H9 (cell line): ENCODE results near the gene KLF2. TPM values are rescaled to one million over a fixed set of nuclear protein-coding genes. Genes with fewer than 3 reads are reported as not detected.

Source experiments
- DNase-seq: peaks from one replicate; pipeline ENCODE4 v3.0.0-alpha.2; 2017
- H2AFZ ChIP-seq: one replicate; pipeline ENCODE4 v1.6.1; 2013; ENCODE audit warnings: mild to moderate bottlenecking, low read length, control low read depth, moderate library complexity
- H2AK5ac ChIP-seq: 2 replicates; pipeline ENCODE4 v1.6.1; 2013; ENCODE audit warnings: low read length, control low read depth, mixed read lengths; ENCODE audit not compliant: insufficient read length
- H2BK120ac ChIP-seq: one replicate; pipeline ENCODE4 v1.6.1; 2013; ENCODE audit warnings: low read depth, mild to moderate bottlenecking, low read length, control low read depth, inconsistent platforms; ENCODE audit not compliant: poor library complexity, severe bottlenecking
- H2BK12ac ChIP-seq: 2 replicates; pipeline ENCODE4 v1.6.1; 2013; ENCODE audit warnings: low read length, control low read depth, mixed read lengths, low read depth; ENCODE audit not compliant: insufficient read length
- H2BK15ac ChIP-seq: 2 replicates; pipeline ENCODE4 v1.6.1; 2013; ENCODE audit warnings: low read depth, low read length, control low read depth
- H2BK20ac ChIP-seq: one replicate; pipeline ENCODE4 v1.6.1; 2013; ENCODE audit warnings: low read depth, mild to moderate bottlenecking, low read length, control low read depth, inconsistent platforms; ENCODE audit not compliant: poor library complexity, severe bottlenecking
- H2BK5ac ChIP-seq: 2 replicates; pipeline ENCODE4 v1.6.1; 2013; ENCODE audit warnings: low read length, control low read depth, mixed read lengths; ENCODE audit not compliant: insufficient read length
- H3K14ac ChIP-seq: 2 replicates; pipeline ENCODE4 v1.6.1; 2013; ENCODE audit warnings: low read length, control low read depth; ENCODE audit not compliant: insufficient read depth
- H3K18ac ChIP-seq: 2 replicates; pipeline ENCODE4 v1.6.1; 2013; ENCODE audit warnings: low read depth, mild to moderate bottlenecking, mixed read lengths, low read length, control low read depth; ENCODE audit not compliant: insufficient read length
- H3K23ac ChIP-seq: 2 replicates; pipeline ENCODE4 v1.6.1; 2013; ENCODE audit warnings: low read length, control low read depth, mixed read lengths, low read depth; ENCODE audit not compliant: insufficient read length
- H3K23me2 ChIP-seq: 2 replicates; pipeline ENCODE4 v1.6.1; 2013; ENCODE audit warnings: low read depth, mild to moderate bottlenecking, mixed read lengths, low read length, control low read depth; ENCODE audit not compliant: insufficient read length, poor library complexity, severe bottlenecking
- H3K27ac ChIP-seq: 2 replicates; pipeline ENCODE4 v1.5.1; 2013; ENCODE audit warnings: low read length, control low read depth, mixed read lengths, low read depth; ENCODE audit not compliant: insufficient read length
- H3K27me3 ChIP-seq: 2 replicates; pipeline ENCODE4 v1.6.1; 2013; ENCODE audit warnings: low read length, control low read depth, inconsistent platforms; ENCODE audit not compliant: insufficient read depth
- H3K4ac ChIP-seq: 2 replicates; pipeline ENCODE4 v1.6.1; 2013; ENCODE audit warnings: low read depth, mild to moderate bottlenecking, control low read depth, inconsistent platforms, low read length, moderate library complexity
- H3K4me1 ChIP-seq: 2 replicates; pipeline ENCODE4 v1.6.1; 2013; ENCODE audit warnings: low read length, control low read depth, inconsistent platforms; ENCODE audit not compliant: insufficient read depth
- H3K4me2 ChIP-seq: 2 replicates; pipeline ENCODE4 v1.6.1; 2013; ENCODE audit warnings: low read length, control low read depth, mixed read lengths; ENCODE audit not compliant: insufficient read length, insufficient read depth
- H3K56ac ChIP-seq: 2 replicates; pipeline ENCODE4 v1.6.1; 2013; ENCODE audit warnings: low read depth, mild to moderate bottlenecking, mixed read lengths, low read length, control low read depth; ENCODE audit not compliant: insufficient read length
- H3K79me1 ChIP-seq: 2 replicates; pipeline ENCODE4 v1.6.1; 2013; ENCODE audit warnings: low read depth, mild to moderate bottlenecking, moderate library complexity, low read length, control low read depth, inconsistent platforms; ENCODE audit not compliant: insufficient read depth, poor library complexity, severe bottlenecking
- H3K79me2 ChIP-seq: 2 replicates; pipeline ENCODE4 v1.6.1; 2013; ENCODE audit warnings: low read length, control low read depth, inconsistent platforms; ENCODE audit not compliant: insufficient read depth
- H3K9ac ChIP-seq: 2 replicates; pipeline ENCODE4 v1.6.1; 2013; ENCODE audit warnings: low read length, control low read depth, mixed read lengths; ENCODE audit not compliant: insufficient read length; ENCODE audit errors: extremely low read depth
- H3K9me3 ChIP-seq: one replicate; pipeline ENCODE4 v1.6.1; 2013; ENCODE audit warnings: low read depth, low read length, inconsistent platforms; ENCODE audit not compliant: control insufficient read depth
- H3T11ph ChIP-seq: one replicate; pipeline ENCODE4 v1.6.1; 2013; ENCODE audit warnings: mild to moderate bottlenecking, low read length, control low read depth, inconsistent platforms
- H4K20me1 ChIP-seq: one replicate; pipeline ENCODE4 v1.6.1; 2013; ENCODE audit not compliant: control insufficient read depth, insufficient read length, insufficient read depth
- H4K5ac ChIP-seq: 2 replicates; pipeline ENCODE4 v1.6.1; 2013; ENCODE audit warnings: low read depth, mild to moderate bottlenecking, mixed read lengths, low read length, control low read depth; ENCODE audit not compliant: insufficient read length
- H4K8ac ChIP-seq: replicated peaks from 2 replicates; pipeline ENCODE4 v1.6.1; 2013; ENCODE audit warnings: low read length, control low read depth, mixed read lengths, low read depth; ENCODE audit not compliant: insufficient read length
- H4K91ac ChIP-seq: 2 replicates; pipeline ENCODE4 v1.6.1; 2013; ENCODE audit warnings: low read depth, mild to moderate bottlenecking, moderate library complexity, mixed read lengths, low read length, control low read depth; ENCODE audit not compliant: insufficient read length
- H3K27ac Mint-ChIP-seq, 3 experiments: 2 replicates in 2 of 3; 3 replicates in 1 of 3; pipeline ENCODE4 v1.8.0; 2020 to 2021; ENCODE audit warnings: mixed read lengths in 3 of 3, mild to moderate bottlenecking in 1 of 3, moderate library complexity in 1 of 3
- H3K27me3 Mint-ChIP-seq: 2 replicates; pipeline ENCODE4 v1.8.0; 2021; ENCODE audit warnings: low read depth, mild to moderate bottlenecking, moderate library complexity, mixed read lengths
- H3K36me3 Mint-ChIP-seq, 3 experiments: 2 replicates in 2 of 3; 3 replicates in 1 of 3; pipeline ENCODE4 v1.8.0; 2020 to 2021; ENCODE audit warnings: low read depth in 3 of 3, mixed read lengths in 3 of 3; ENCODE audit not compliant: insufficient read depth in 1 of 3
- H3K4me1 Mint-ChIP-seq, 2 experiments: 2 replicates each; pipeline ENCODE4 v1.8.0; 2020; ENCODE audit warnings: mixed read lengths in 2 of 2
- H3K4me3 Mint-ChIP-seq, 2 experiments: 2 replicates in 1 of 2; 3 replicates in 1 of 2; pipeline ENCODE4 v1.8.0; 2020 to 2021; ENCODE audit warnings: mild to moderate bottlenecking in 2 of 2, mixed read lengths in 2 of 2, moderate library complexity in 1 of 2
- H3K9me3 Mint-ChIP-seq, 2 experiments: 2 replicates in 1 of 2; 3 replicates in 1 of 2; pipeline ENCODE4 v1.8.0; 2020; ENCODE audit warnings: mild to moderate bottlenecking in 2 of 2, mixed read lengths in 2 of 2, moderate library complexity in 1 of 2
- whole genome bisulfite sequencing: extraction: QIAGEN DNeasy Blood & Tissue Kit; methylation state at CpG from one replicate; pipeline ENCODE4 v1.1.7; 2013; ENCODE audit warnings: missing lambda C conversion rate, low lambda C conversion rate, mixed read lengths; ENCODE audit not compliant: insufficient read length; ENCODE audit errors: extremely low coverage; 5-methylcytosine and 5-hydroxymethylcytosine counted together
- total RNA-seq: library from RNA; stranded (reverse); gene quantifications from 2 replicates; pipeline ENCODE4 v1.2.1, GENCODE V29; 2021
- TF ChIP-seq, protein P1 (sequence below): fragments of 200-600 bp; sonication (generic); conservative IDR thresholded peaks from 3 replicates; pipeline ENCODE4 v1.8.0; 2021; ENCODE audit warnings: antibody characterized with exemption, mild to moderate bottlenecking

Gene KLF2
- total RNA-seq, 1 experiment from 2014 or later = 0.33 TPM

DNA sequence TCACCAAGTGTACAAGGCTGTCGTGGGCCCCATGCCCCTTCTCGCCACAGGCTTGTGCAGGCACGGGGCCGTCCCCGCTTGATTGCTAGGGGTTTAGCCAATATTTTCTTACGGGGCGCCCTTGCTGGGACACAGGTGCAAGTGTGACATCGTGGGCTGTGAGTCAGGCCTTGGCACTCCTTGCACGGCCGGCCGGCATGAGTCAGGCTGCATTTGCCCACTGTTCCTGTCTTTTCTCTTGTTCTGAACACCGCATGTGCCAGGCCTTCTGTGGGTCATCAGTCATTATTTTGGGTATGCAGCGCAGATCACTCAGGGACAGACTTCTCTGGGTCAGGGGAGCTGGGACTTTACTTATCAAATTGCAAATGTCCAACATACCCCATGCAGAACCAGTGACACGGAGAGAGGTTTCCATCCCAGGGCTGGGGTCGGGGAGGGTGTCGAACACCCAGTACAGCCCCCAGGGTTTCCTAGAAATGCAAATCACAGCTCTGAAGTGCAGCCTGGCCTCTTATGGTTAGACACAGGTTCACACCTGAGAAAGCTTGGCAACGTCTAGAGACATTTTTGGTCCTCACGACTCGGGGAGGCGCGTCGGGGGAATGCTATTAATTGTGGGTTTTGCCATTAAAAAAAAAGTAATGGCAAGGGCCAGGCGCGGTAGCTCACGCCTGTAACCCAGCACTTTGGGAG is 22.5 kb upstream of the KLF2 start:
- DNase-seq = no peak
- no peak overlapping the region for H4K5ac ChIP-seq
- no peak overlapping the region for H2AFZ ChIP-seq
- no peaks in the 10 kb centered on the region for H3K27me3 ChIP-seq
- WGBS = no CpG with 5 or more reads among the region's 25 CpGs
- no peak overlapping the region; the same call in 1 of the 2 replicates for H3K14ac ChIP-seq
- H3K79me1 ChIP-seq = no peaks in the 10 kb centered on the region
- no peaks in the 10 kb centered on the region for H3K9me3 ChIP-seq
- no peak overlapping the region for H2BK15ac ChIP-seq
- no peak overlapping the region for H4K91ac ChIP-seq
- H2BK5ac ChIP-seq = no peak overlapping the region
- no peak overlapping the region for H3K56ac ChIP-seq
- H3K18ac ChIP-seq = no peak overlapping the region
- TF ChIP-seq, protein P1, sequence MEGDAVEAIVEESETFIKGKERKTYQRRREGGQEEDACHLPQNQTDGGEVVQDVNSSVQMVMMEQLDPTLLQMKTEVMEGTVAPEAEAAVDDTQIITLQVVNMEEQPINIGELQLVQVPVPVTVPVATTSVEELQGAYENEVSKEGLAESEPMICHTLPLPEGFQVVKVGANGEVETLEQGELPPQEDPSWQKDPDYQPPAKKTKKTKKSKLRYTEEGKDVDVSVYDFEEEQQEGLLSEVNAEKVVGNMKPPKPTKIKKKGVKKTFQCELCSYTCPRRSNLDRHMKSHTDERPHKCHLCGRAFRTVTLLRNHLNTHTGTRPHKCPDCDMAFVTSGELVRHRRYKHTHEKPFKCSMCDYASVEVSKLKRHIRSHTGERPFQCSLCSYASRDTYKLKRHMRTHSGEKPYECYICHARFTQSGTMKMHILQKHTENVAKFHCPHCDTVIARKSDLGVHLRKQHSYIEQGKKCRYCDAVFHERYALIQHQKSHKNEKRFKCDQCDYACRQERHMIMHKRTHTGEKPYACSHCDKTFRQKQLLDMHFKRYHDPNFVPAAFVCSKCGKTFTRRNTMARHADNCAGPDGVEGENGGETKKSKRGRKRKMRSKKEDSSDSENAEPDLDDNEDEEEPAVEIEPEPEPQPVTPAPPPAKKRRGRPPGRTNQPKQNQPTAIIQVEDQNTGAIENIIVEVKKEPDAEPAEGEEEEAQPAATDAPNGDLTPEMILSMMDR = no peak
- H4K20me1 ChIP-seq = no peaks in the 10 kb centered on the region
- no peak overlapping the region for H2BK120ac ChIP-seq
- H3K4me3 Mint-ChIP-seq = no peak overlapping the region
- H3K4me1 ChIP-seq = no peaks in the 10 kb centered on the region
- no peaks in the 10 kb centered on the region for H3K79me2 ChIP-seq
- H3K23ac ChIP-seq = no peak overlapping the region
- no peaks in the 10 kb centered on the region for H3K36me3 Mint-ChIP-seq
- no peak overlapping the region for H2BK20ac ChIP-seq
- H3K9me3 Mint-ChIP-seq = no peaks in the 10 kb centered on the region; a peak in 1 of 5 replicates
- no peak overlapping the region for H3K9ac ChIP-seq
- no peak overlapping the region for H3K27ac ChIP-seq
- H3K23me2 ChIP-seq = no peaks in the 10 kb centered on the region
- H2AK5ac ChIP-seq = no peak overlapping the region
- H3K4me1 Mint-ChIP-seq = peaks cover 0 to 7% of the 10 kb centered on the region in 2 experiments; a peak in 2 of 4 replicates
- H2BK12ac ChIP-seq = no peak overlapping the region
- H3K27me3 Mint-ChIP-seq = no peaks in the 10 kb centered on the region; the same call in 1 of the 2 replicates
- no peak overlapping the region for H4K8ac ChIP-seq
- no peak overlapping the region for H3K4ac ChIP-seq
- no peak overlapping the region; a peak in 1 of 7 replicates for H3K27ac Mint-ChIP-seq
- H3K4me2 ChIP-seq = no peak overlapping the region
- no peak overlapping the region for H3T11ph ChIP-seq
